PFSK-1 (cell line): Measurements from ENCODE around the gene MEF2D.
A peak's percentile ranks its signal among the peaks of the same experiment; 100 is the strongest.

Source experiments
- FOXP2 ChIP-seq: optimal IDR thresholded peaks from 2 replicates; pipeline ENCODE3; 2011; ENCODE audit warnings: borderline replicate concordance, control low read depth, inconsistent platforms; ENCODE audit not compliant: insufficient read depth; ENCODE audit errors: extremely low read length, extremely low read depth
- POLR2AphosphoS5 ChIP-seq: IDR thresholded peaks from 2 replicates; pipeline ENCODE4 v1.6.1; 2012; ENCODE audit warnings: low read depth, mild to moderate bottlenecking, control low read depth, low read length, moderate library complexity
- REST ChIP-seq, 2 experiments: IDR thresholded peaks; 2 replicates each; pipeline versions ENCODE4 v1.6.1 to v1.8.0; 2011 to 2012; ENCODE audit warnings: low read depth in 2 of 2, low read length in 2 of 2, control low read depth in 1 of 2, inconsistent platforms in 1 of 2, mild to moderate bottlenecking in 1 of 2, moderate library complexity in 1 of 2; ENCODE audit not compliant: insufficient read depth in 1 of 2
- SIN3A ChIP-seq: IDR thresholded peaks from 2 replicates; pipeline ENCODE4 v1.6.1; 2012; ENCODE audit warnings: mild to moderate bottlenecking, low read length, moderate library complexity, borderline replicate concordance; ENCODE audit not compliant: insufficient read depth
- TAF1 ChIP-seq: IDR thresholded peaks from 2 replicates; pipeline ENCODE4 v1.6.1; 2012; ENCODE audit warnings: low read length, control low read depth, borderline replicate concordance; ENCODE audit not compliant: insufficient read depth

MEF2D gene

GRCh38 chr1:156525856-156526489 is 25.4 kb upstream of the MEF2D start:
- TF ChIP-seq SIN3A (no peak), REST (IDR thresholded peaks at IDR 0.05; ENCODE audit: insufficient read depth in 1 of 2, low read depth in 2 of 2, low read length in 2 of 2) (no peak), TAF1 (no peak), POLR2AphosphoS5 (no peak), FOXP2 (no peak)

GRCh38 chr1:156525071-156525501 is 24.5 kb upstream of the MEF2D start:
- TF ChIP-seq REST (IDR thresholded peaks at IDR 0.05; ENCODE audit: insufficient read depth in 1 of 2, low read depth in 2 of 2, low read length in 2 of 2): no peak
- TF ChIP-seq SIN3A: 0 out of 2 replicates have a peak, but pooled peaks have one; percentile 44
- TF ChIP-seq FOXP2: no peak
- TF ChIP-seq POLR2AphosphoS5: 0 out of 2 replicates have a peak, but pooled peaks have one; percentile 26
- TF ChIP-seq TAF1: no peak

GRCh38 chr1:156524481-156524869 is 23.9 kb upstream of the MEF2D start:
- TF ChIP-seq TAF1 (no peak), POLR2AphosphoS5 (no peak), REST (IDR thresholded peaks at IDR 0.05; ENCODE audit: insufficient read depth in 1 of 2, low read depth in 2 of 2, low read length in 2 of 2) (no peak)

GRCh38 chr1:156523801-156524480 is 23.4 kb upstream of the MEF2D start:
- TF ChIP-seq REST (IDR thresholded peaks at IDR 0.05; ENCODE audit: insufficient read depth in 1 of 2, low read depth in 2 of 2, low read length in 2 of 2): no peak
- TF ChIP-seq TAF1: no peak
- no peak for TF ChIP-seq SIN3A
- no peak for TF ChIP-seq FOXP2
- TF ChIP-seq POLR2AphosphoS5: no peak

- TF ChIP-seq TAF1 (no peak), REST (IDR thresholded peaks at IDR 0.05; ENCODE audit: insufficient read depth in 1 of 2, low read depth in 2 of 2, low read length in 2 of 2) (no peak), POLR2AphosphoS5 (no peak), SIN3A (no peak), FOXP2 (no peak)
These were observed 21.9 kb upstream of the MEF2D start for GRCh38 chr1:156522443-156522970.
